H1 (cell line): ENCODE data around the gene PSMD13. TPM values are rescaled to one million over a fixed set of nuclear protein-coding genes. Genes with fewer than 3 reads are reported as not detected.

Source experiments
- CTCF ChIA-PET: fragments of 300-600 bp; sonication (Branson Sonifier 250); formaldehyde crosslinking; loops from one replicate; lab custom pipeline; 2021; ENCODE audit not compliant: partially characterized antibody; lab: Charles Lee
- POLR2A ChIA-PET: fragments of 300-600 bp; sonication (Branson Sonifier 250); formaldehyde crosslinking; loops from one replicate; lab custom pipeline; 2021; ENCODE audit warnings: inconsistent platforms; ENCODE audit not compliant: partially characterized antibody; lab: Charles Lee
- DNase-seq, 2 experiments: peaks; one replicate each; pipeline versions ENCODE4 v3.0.0 to v3.0.0-alpha.2; 2010 to 2022; ENCODE audit warnings: low spot score in 2 of 2, low read depth in 1 of 2, mixed read lengths in 1 of 2
- FAIRE-seq: peaks from 2 replicates; lab custom pipeline; 2011; peaks lifted over from hg19 to GRCh38; lab: Jason Lieb, UNC
- H2AFZ ChIP-seq: 2 replicates; pipeline ENCODE4 v1.8.1; 2012; ENCODE audit warnings: low read length, inconsistent platforms
- H2AK5ac ChIP-seq: 2 replicates; pipeline ENCODE4 v1.6.1; 2013; ENCODE audit warnings: low read depth, low read length
- H2BK120ac ChIP-seq: replicated peaks from 2 replicates; pipeline ENCODE3; 2013; ENCODE audit warnings: low read depth, low read length, inconsistent platforms
- H2BK12ac ChIP-seq: 2 replicates; pipeline ENCODE4 v1.6.1; 2013; ENCODE audit warnings: low read depth, low read length
- H2BK15ac ChIP-seq: 2 replicates; pipeline ENCODE4 v1.6.1; 2013; ENCODE audit warnings: low read length
- H2BK20ac ChIP-seq: 2 replicates; pipeline ENCODE4 v1.6.1; 2013; ENCODE audit warnings: low read length
- H2BK5ac ChIP-seq: 2 replicates; pipeline ENCODE4 v1.6.1; 2013; ENCODE audit warnings: low read depth, low read length
- H3K14ac ChIP-seq: 2 replicates; pipeline ENCODE4 v1.6.1; 2013; ENCODE audit warnings: inconsistent platforms; ENCODE audit not compliant: insufficient read length
- H3K18ac ChIP-seq: 2 replicates; pipeline ENCODE4 v1.6.1; 2013; ENCODE audit warnings: low read length; ENCODE audit errors: extremely low read depth
- H3K23ac ChIP-seq: 2 replicates; pipeline ENCODE4 v1.6.1; 2013; ENCODE audit warnings: inconsistent platforms; ENCODE audit not compliant: insufficient read length
- H3K23me2 ChIP-seq: 2 replicates; pipeline ENCODE4 v1.6.1; 2013; ENCODE audit warnings: low read depth, low read length
- H3K27ac ChIP-seq: 2 replicates; pipeline ENCODE4 v1.6.1; 2011; ENCODE audit warnings: low read depth, low read length, inconsistent platforms
- H3K27me3 ChIP-seq, 4 experiments: replicated peaks in 1 of 4; 1 replicate in 1 of 4; 2 replicates in 3 of 4; pipeline versions ENCODE4 v1.6.1 to v1.8.1; 2011 to 2013; ENCODE audit warnings: low read length in 3 of 4, mild to moderate bottlenecking in 3 of 4, inconsistent platforms in 2 of 4, mixed read lengths in 2 of 4, moderate library complexity in 1 of 4; ENCODE audit not compliant: control insufficient read depth in 3 of 4, insufficient read depth in 3 of 4; ENCODE audit errors: extremely low read depth in 1 of 4
- H3K36me3 ChIP-seq, 4 experiments: 2 replicates each; pipeline versions ENCODE4 v1.6.1 to v1.8.1; 2011 to 2013; ENCODE audit warnings: mild to moderate bottlenecking in 4 of 4, low read length in 3 of 4, moderate library complexity in 2 of 4, control low read depth in 1 of 4, inconsistent platforms in 1 of 4; ENCODE audit not compliant: insufficient read depth in 4 of 4, control insufficient read depth in 2 of 4
- H3K4ac ChIP-seq: replicated peaks from 2 replicates; pipeline ENCODE3; 2013; ENCODE audit warnings: low read length, low read depth, mixed read lengths, inconsistent platforms; ENCODE audit not compliant: insufficient read length
- H3K4me1 ChIP-seq, 4 experiments: replicated peaks in 1 of 4; 1 replicate in 1 of 4; 2 replicates in 3 of 4; pipeline versions ENCODE4 v1.6.1 to v1.8.1; 2011 to 2013; ENCODE audit warnings: low read length in 3 of 4, inconsistent platforms in 2 of 4, mixed read lengths in 1 of 4; ENCODE audit not compliant: insufficient read depth in 4 of 4, control insufficient read depth in 3 of 4
- H3K4me2 ChIP-seq, 2 experiments: 2 replicates each; pipeline versions ENCODE4 v1.6.1 to v1.8.1; 2011 to 2013; ENCODE audit warnings: low read depth in 2 of 2, low read length in 2 of 2, control low read depth in 1 of 2, inconsistent platforms in 1 of 2, mild to moderate bottlenecking in 1 of 2; ENCODE audit not compliant: insufficient read depth in 1 of 2
- H3K4me3 ChIP-seq, 4 experiments: fragments of 200-600, 300-600 bp in 1 of 4; sonication (generic), shearing (Covaris generic), sonication (Bioruptor Twin) in 1 of 4; 2 replicates each; pipeline versions ENCODE4 v1.5.1 to v1.8.1; 2011 to 2016; ENCODE audit warnings: low read length in 4 of 4, low read depth in 3 of 4, control low read depth in 2 of 4, inconsistent platforms in 2 of 4, mild to moderate bottlenecking in 2 of 4, mixed read lengths in 1 of 4, moderate library complexity in 1 of 4; ENCODE audit not compliant: insufficient read depth in 2 of 4; ENCODE audit errors: extremely low read depth in 1 of 4
- H3K56ac ChIP-seq: replicated peaks from 2 replicates; pipeline ENCODE3; 2013; ENCODE audit warnings: low read depth, mild to moderate bottlenecking, mixed read lengths, low read length, inconsistent platforms; ENCODE audit not compliant: insufficient read length
- H3K79me1 ChIP-seq: 2 replicates; pipeline ENCODE4 v1.6.1; 2013; ENCODE audit warnings: low read depth, low read length, control low read depth
- H3K79me2 ChIP-seq, 2 experiments: 2 replicates each; pipeline versions ENCODE4 v1.6.1 to v1.8.1; 2012 to 2013; ENCODE audit warnings: low read length in 2 of 2, mild to moderate bottlenecking in 2 of 2, inconsistent platforms in 1 of 2; ENCODE audit not compliant: insufficient read depth in 2 of 2, control insufficient read depth in 1 of 2
- H3K9ac ChIP-seq, 4 experiments: replicated peaks in 1 of 4; 1 replicate in 1 of 4; 2 replicates in 3 of 4; pipeline versions ENCODE4 v1.6.1 to v1.8.1; 2011 to 2013; ENCODE audit warnings: low read depth in 3 of 4, low read length in 3 of 4, control low read depth in 2 of 4, mild to moderate bottlenecking in 2 of 4, moderate library complexity in 2 of 4, inconsistent platforms in 1 of 4; ENCODE audit errors: extremely low read depth in 1 of 4
- H3K9me3 ChIP-seq, 2 experiments: 2 replicates each; pipeline versions ENCODE4 v1.6.1 to v1.8.1; 2012 to 2013; ENCODE audit warnings: mild to moderate bottlenecking in 2 of 2, moderate library complexity in 2 of 2, control low read depth in 1 of 2, inconsistent platforms in 1 of 2, low read depth in 1 of 2, low read length in 1 of 2, mixed read lengths in 1 of 2; ENCODE audit not compliant: insufficient read depth in 2 of 2
- H4K20me1 ChIP-seq, 2 experiments: replicated peaks in 1 of 2; 2 replicates each; pipeline versions ENCODE3 to v1.8.1; 2011 to 2013; ENCODE audit warnings: inconsistent platforms in 2 of 2, low read length in 2 of 2, mild to moderate bottlenecking in 1 of 2; ENCODE audit not compliant: insufficient read depth in 2 of 2, control insufficient read depth in 1 of 2
- H4K5ac ChIP-seq: 2 replicates; pipeline ENCODE4 v1.6.1; 2013; ENCODE audit warnings: low read length, low read depth, mixed read lengths, inconsistent platforms; ENCODE audit not compliant: insufficient read length
- H4K8ac ChIP-seq: 2 replicates; pipeline ENCODE4 v1.8.0; 2013; ENCODE audit warnings: mild to moderate bottlenecking, moderate library complexity, low read length, inconsistent platforms; ENCODE audit not compliant: insufficient read depth; ENCODE audit errors: extremely low read depth
- H4K91ac ChIP-seq: replicated peaks from 2 replicates; pipeline ENCODE3; 2013; ENCODE audit warnings: low read length, mixed read lengths, inconsistent platforms; ENCODE audit not compliant: insufficient read length
- NANOG ChIP-seq: IDR thresholded peaks from 2 replicates; pipeline ENCODE4 v1.6.1; 2011; ENCODE audit warnings: low read length, low read depth, mild to moderate bottlenecking, inconsistent platforms; ENCODE audit not compliant: insufficient read depth, poor library complexity, severe bottlenecking
- NRF1 ChIP-seq: IDR thresholded peaks from 2 replicates; pipeline ENCODE4 v1.6.1; 2011; ENCODE audit warnings: mild to moderate bottlenecking, low read depth, low read length, improper control_type of control experiment
- POU5F1 ChIP-seq: IDR thresholded peaks from 2 replicates; pipeline ENCODE4 v1.6.1; 2011; ENCODE audit warnings: low read depth, mild to moderate bottlenecking, low read length, moderate library complexity
- RFX5 ChIP-seq: IDR thresholded peaks from 2 replicates; pipeline ENCODE4 v1.6.1; 2011; ENCODE audit warnings: low read depth, low read length, improper control_type of control experiment, borderline replicate concordance
- SAP30 ChIP-seq: fragments of 300-600 bp; sonication (generic); IDR thresholded peaks from 2 replicates; pipeline ENCODE4 v1.7.1; 2012; ENCODE audit warnings: low read length, moderate library complexity, mild to moderate bottlenecking, inconsistent platforms; ENCODE audit not compliant: insufficient read depth, insufficient replicate concordance
- SIRT6 ChIP-seq: IDR thresholded peaks from one replicate; pipeline ENCODE4 v1.7.1; 2012; ENCODE audit warnings: low read length, inconsistent platforms
- TBP ChIP-seq: IDR thresholded peaks from 2 replicates; pipeline ENCODE4 v1.6.1; 2011; ENCODE audit warnings: low read depth, low read length, improper control_type of control experiment
- TCF12 ChIP-seq: IDR thresholded peaks from 2 replicates; pipeline ENCODE4 v1.6.1; 2011; ENCODE audit warnings: low read depth, mild to moderate bottlenecking, low read length
- WGBS, 2 experiments: shearing (Covaris generic) in 1 of 2; methylation state at CpG; one replicate each; pipeline versions ENCODE4 v1.1.6 to v1.1.7; 2013 to 2015; ENCODE audit warnings: low lambda C conversion rate in 2 of 2, mixed read lengths in 2 of 2, inconsistent platforms in 1 of 2, low coverage in 1 of 2, missing lambda C conversion rate in 1 of 2; ENCODE audit not compliant: insufficient replicate concordance in 2 of 2, insufficient coverage in 1 of 2, insufficient read length in 1 of 2; ENCODE audit errors: extremely low coverage in 1 of 2, missing lambda C conversion rate in 1 of 2; 5-methylcytosine and 5-hydroxymethylcytosine counted together
- polyA plus RNA-seq, 7 experiments: library from polyadenylated mRNA; depleted of rRNA in 3 of 7; stranded (reverse) in 5 of 7; unstranded in 2 of 7; fragments of >200 nt in 5 of 7; fragments of 200-250 nt in 2 of 7; gene quantifications; 1 replicate in 5 of 7; 2 replicates in 1 of 7; 4 replicates in 1 of 7; pipeline versions ENCODE4 v1.2.1 to v1.2.3, GENCODE V29; 2011 to 2013; ENCODE audit warnings: missing spikeins in 2 of 7, mixed read lengths in 2 of 7
- total RNA-seq: library from RNA; stranded (reverse); fragmentation: NEBNext Ultra II Directional; extraction: Animal tissue kit (Norgen Biotek cat#: 25700); gene quantifications from 2 replicates; pipeline ENCODE4 v1.2.1, GENCODE V29; 2021

PSMD13 gene
- total and polyA plus RNA-seq, 2 of the 8 experiments (the other 6 are each of a cell fraction or from before 2014, with no cell fraction given): 121 to 141 TPM

- Histone ChIP-seq H3K79me2 (peaks cover 4 to 11% of the 10 kb centered on the region in 2 experiments; a peak in 2 of 4 replicates), H3K36me3 (peaks cover 14 to 60% (median 43%) of the 10 kb centered on the region in 4 experiments), H2AK5ac (no peak overlapping the region), H3K9me3 (no peaks in the 10 kb centered on the region), H3K4me3 (no peak overlapping the region), H3K23me2 (no peaks in the 10 kb centered on the region), H3K27ac (no peak overlapping the region)
- FAIRE-seq: no peak
- DNase-seq: no peak
- CTCF ChIA-PET: interaction anchor here (1.3 to 8.7 kb wide), 2 partner anchors 8 to 118 kb away, joined by 3 to 88 read pairs; no protein-coding TSS in a partner anchor
- no peak for TF ChIP-seq TCF12
- no peak for TF ChIP-seq SIRT6
- no peak for TF ChIP-seq TBP
- no peak for TF ChIP-seq SAP30
- TF ChIP-seq POU5F1: no peak
- TF ChIP-seq NRF1: no peak
- no peak for TF ChIP-seq RFX5
- TF ChIP-seq NANOG: no peak
- TF ChIP-seq, all 59 proteins: peak for 0
- no peaks in the 10 kb centered on the region; the same call in 1 of the 2 replicates for H3K79me1 ChIP-seq
- no peak overlapping the region for H3K56ac ChIP-seq
- H4K8ac ChIP-seq: no peak overlapping the region
- H2BK5ac ChIP-seq: no peak overlapping the region
- no peak overlapping the region for H4K91ac ChIP-seq
- H3K4ac ChIP-seq: no peak overlapping the region
- no peaks in the 10 kb centered on the region for H3K4me1 ChIP-seq
- H2BK120ac ChIP-seq: no peak overlapping the region
- POLR2A ChIA-PET: interaction anchor here (0.7 kb wide), 1 partner anchor 114 kb away, joined by 3 read pairs; no protein-coding TSS in a partner anchor
- no peak overlapping the region for H3K14ac ChIP-seq
- no peak overlapping the region for H3K9ac ChIP-seq
- H3K4me2 ChIP-seq: no peak overlapping the region
- WGBS, 2 experiments: 90% methylated on average over 2 of the region's 2 CpGs; no CpG with 5 or more reads in 1 of the 2 experiments
- no peak overlapping the region for H2BK15ac ChIP-seq
- peaks cover 0 to 3% of the 10 kb centered on the region in 2 experiments for H4K20me1 ChIP-seq
- H3K23ac ChIP-seq: no peak overlapping the region
- H4K5ac ChIP-seq: no peak overlapping the region
- no peak overlapping the region for H2AFZ ChIP-seq
- H2BK20ac ChIP-seq: no peak overlapping the region
- H3K27me3 ChIP-seq: no peaks in the 10 kb centered on the region; a peak in 1 of 7 replicates
- no peak overlapping the region for H3K18ac ChIP-seq
- no peak overlapping the region for H2BK12ac ChIP-seq
These were observed 7.6 kb downstream of the PSMD13 start for GRCh38 chr11:244376-244775.
